SH-SY5Y (cell line): ENCODE measurements around the gene PDE6D.

Experiments
- GATA2 ChIP-seq: IDR thresholded peaks from 2 replicates; pipeline ENCODE4 v1.6.1; 2011; ENCODE audit warnings: mild to moderate bottlenecking, low read depth, low read length
- GATA3 ChIP-seq: IDR thresholded peaks from 2 replicates; pipeline ENCODE4 v1.6.1; 2011; ENCODE audit warnings: low read depth, mild to moderate bottlenecking, low read length, moderate library complexity

GRCh38 chr2:231785413-231785812 lies 4.3 kb upstream of the PDE6D start:
- TF ChIP-seq GATA2 (no peak), GATA3 (no peak)
